AG20443 (cell line): Measurements from ENCODE around the gene IQUB.
"Not testable (repeated sequence)": the region's sequence is repeated elsewhere in the genome, so short reads cannot be mapped to it uniquely, and the experiment has no call there.

Experiments used
- DNase-seq: peaks from one replicate; pipeline ENCODE4 v3.0.0; 2012; ENCODE audit warnings: low spot score, mixed read lengths

The IQUB gene

DNA sequence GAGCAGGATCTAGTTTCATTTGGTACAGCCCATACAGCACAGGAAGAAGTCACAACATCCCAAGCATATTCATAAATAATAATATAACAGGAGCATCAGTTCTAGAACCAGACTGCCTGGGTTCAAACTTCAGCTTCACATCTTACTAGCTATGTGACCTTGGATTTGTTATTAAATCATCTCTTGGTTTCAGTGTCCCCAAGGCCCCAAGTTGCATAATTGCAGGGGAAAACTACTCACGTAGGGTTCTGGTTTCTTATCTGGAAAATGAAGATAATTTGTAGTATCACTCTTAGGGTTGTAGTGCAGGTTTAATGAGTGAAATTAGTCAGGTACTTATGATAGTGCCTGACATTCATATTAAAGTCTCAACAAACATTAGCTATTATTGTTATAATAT is 5.5 kb upstream of the IQUB start:
- no peak for DNase-seq

DNA sequence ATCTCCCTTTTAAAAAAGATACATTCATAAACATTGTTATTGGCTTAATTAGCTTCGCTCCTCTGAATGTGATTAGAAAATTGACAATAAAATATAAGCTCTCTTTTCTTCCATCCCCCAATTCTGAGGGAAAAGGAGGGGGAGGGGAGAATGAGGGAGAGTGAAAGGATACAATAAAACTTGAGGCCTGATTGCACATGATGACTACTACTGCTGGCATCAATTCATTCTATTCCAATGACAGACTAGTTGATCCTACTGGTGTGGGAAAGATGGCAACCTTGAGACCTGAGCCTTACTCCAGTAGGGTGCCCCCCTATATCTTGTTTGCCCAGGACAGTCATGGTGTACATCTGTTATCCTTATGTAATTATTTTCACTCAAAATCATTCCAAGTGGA is 4.5 kb upstream of the IQUB start:
- DNase-seq: no peak

DNA sequence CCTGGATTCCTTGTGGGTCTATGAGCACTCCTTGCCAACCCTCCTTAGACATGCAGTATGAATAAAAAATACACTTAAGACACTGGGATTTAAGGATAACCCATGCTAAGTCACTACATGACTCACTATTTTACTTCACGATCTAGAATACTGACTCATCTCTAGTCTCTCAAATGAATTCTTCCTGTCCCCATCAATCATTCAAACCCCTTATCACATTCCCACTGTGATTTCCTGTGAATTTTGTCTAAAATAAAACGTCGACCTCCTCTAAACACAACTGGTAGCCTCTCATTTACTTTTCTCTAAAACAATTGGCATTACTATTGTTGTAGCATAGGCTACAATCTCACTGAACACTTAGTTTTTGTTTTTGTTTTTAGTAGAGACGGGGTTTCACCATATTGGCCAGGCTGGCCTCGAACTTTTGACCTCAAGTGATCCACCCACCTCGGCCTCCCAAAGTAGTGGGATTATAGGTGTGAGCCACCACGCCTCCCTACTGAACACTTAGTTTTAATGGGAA is 3.9 kb upstream of the IQUB start:
- DNase-seq: peak; percentile 27

DNA sequence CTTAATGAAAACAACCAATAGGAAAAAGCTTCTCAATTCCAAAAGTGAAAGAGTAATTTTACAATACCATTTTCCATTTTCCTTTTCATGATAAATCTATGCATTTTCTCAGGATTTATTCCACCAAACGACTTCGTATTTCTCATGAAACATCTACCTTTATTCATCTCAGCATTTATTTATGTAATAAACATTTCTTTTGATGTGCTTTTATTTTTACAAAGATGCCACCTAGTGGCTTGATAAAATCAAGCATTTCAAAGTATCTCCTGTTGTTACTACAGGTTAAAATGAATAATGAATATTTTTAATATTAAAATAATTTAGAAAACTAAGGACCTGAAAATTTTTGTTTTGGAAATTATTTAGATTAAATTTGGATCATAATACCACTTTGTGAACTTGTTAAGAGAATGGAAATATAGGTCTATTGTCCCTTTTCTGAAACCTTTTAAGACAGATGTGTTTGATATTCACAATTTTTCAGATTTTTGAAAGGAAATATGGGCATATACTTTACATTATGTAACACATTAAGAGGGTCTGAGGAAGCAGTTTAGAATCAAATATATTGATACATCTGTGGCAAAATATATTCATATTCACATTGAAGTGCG is 2.7 kb upstream of the IQUB start:
- no peak for DNase-seq

DNA sequence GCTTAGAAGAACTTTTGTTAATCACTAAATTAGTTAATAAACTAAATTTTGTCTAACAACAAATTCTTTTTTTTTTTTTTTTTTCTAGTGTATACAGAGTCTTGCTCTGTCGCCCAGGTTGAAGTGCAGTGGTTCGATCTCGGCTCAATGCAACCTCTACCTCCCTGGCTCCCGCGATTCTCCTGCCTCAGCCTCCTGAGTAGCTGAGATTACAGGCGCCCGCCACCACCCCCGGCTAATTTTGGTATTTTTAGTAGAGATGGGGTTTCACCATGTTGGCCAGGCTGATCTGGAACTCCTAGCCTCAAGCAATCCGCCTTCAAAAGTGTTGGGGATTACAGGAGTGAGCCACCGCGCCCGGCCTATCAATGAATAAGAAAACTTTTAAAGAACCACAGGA is 1.1 kb upstream of the IQUB start:
- no peak for DNase-seq

DNA sequence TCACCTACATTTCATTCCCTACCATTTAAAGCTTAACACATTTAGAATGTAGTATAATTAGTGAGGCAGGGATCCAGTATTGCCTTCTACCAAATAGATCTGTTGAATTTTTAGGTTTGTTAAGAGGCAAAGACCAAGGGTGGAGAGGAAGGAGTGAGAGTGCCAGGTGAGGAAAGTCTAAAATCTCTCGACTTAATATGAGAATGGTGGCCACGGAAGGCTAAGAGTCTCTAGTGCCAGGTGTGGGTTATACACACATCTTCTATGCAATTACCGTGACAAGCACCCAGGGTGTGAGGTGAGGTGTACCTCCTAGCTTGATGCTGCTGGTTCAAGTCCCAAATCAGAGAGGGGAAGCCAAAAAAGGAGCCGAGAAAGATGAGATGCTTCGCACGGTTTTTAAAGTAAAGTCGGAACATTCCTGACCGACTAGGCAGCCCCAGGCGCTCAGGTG is 439 bp downstream of the IQUB start:
- DNase-seq: no peak

DNA sequence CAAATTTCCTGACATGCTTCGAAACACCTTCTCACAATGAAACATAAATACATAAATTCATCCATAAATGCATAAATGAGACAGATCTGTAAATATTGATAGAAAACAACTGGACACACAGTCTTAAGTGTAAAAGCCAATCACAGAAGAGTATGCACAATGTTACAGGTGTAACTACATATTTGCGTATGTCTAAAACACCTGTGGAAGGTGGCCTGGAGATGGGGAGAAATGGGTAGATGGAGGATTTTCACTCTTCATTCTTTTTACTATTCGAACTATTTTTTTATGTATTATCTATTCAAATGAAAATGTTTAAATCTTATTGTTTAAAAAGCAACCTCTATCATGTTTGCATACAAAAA is 860 bp downstream of the IQUB start:
- no peak for DNase-seq

DNA sequence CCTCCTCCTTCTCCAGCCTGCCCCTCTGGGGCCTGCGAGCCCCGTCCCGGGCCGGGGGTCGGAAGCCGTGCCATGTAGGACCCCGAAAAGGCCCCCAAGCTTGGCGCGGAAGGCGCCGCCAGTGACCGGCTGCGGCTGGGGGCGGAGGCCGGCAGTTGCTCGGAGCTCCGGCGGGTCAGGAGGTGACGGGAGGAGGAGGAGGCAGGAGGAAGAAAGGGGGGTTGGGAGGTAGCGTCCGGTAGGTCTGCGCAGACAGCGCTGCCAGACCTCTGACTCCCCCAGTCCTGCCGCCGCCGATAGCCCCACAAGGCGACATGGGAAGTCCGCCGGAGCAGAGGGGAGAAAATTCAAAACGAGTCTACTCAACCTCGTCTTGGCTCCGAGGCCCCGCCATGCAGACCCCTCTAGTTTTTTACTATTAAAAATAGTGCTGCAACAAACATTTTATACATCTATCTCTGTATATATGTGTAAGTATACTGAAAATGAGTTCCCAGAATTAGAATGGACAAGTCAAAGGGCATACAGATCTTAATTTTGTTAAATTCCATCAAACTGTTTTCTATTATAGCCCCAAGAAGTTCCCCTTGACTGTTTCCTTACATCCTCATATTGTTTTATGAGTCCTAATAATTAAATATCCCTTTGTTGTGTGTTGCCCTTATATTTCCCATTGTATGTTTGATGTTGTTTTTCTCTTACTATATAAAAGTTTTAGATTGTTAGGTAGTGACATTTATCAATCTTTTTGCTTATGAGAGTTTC is 1.4 kb downstream of the IQUB start:
- not testable (repeated sequence) for DNase-seq

DNA sequence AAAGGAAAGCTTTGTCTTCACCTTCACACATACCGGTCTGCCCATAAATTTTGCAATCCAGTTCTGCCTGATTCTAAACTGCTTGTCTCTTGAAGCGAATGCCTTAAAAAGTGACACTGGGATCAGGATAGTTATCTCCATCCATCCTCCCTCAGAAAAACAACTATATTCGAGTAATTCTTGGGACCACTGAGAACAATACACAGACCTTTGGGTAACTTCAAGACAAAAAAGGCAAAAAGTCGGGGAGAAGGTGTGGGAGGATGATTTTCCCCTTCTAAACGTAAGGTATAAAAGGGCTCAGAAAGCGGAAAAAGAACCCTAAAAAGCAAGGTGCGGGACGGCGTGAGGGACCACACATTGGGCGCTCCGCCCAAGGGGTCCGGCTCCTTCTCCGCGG is 2.1 kb downstream of the IQUB start:
- DNase-seq: not testable (repeated sequence)

DNA sequence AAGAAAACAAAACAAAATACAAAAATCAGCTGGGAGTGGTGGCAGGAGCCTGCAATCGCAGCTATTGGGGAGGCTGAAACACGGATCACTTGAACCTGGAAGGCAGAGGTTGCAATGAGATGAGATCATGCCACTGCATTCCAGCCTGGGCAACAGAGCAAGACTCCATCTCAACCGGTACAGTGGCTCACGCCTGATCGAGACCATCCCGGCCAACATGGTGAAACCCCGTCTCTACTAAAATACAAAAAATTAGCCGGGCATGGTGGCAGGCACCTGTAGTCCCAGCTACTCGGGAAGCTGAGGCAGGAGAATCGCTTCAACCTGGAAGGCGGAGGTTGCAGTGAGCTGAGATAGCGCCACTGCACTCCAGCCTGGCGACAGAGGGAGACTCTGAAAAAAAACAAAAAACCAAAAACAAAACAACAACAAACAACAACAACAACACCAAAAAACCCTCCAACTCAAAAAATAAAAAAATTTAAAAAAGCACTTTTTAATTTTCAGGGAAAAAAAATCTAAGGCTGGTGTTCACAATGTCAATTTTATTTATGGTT is 4.3 kb downstream of the IQUB start:
- not testable (repeated sequence) for DNase-seq

DNA sequence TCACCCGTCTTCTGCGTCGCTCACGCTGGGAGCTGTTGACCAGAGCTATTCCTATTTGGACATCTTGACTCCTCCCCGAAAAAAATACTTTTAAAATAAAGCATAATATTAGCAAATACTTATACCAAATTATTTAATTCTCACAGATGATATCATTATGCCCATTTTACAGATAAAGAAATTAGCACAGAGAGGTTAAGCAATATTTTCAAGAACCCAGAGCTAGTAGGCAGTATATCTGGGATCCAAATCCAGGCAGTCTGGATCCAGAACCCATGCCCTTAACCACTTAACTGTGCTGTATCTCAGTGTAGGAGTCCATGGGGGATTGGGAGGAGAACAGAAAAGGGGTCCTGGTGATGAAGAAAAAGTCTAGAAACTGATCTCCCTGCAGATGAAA is 6.1 kb downstream of the IQUB start:
- no peak for DNase-seq

DNA sequence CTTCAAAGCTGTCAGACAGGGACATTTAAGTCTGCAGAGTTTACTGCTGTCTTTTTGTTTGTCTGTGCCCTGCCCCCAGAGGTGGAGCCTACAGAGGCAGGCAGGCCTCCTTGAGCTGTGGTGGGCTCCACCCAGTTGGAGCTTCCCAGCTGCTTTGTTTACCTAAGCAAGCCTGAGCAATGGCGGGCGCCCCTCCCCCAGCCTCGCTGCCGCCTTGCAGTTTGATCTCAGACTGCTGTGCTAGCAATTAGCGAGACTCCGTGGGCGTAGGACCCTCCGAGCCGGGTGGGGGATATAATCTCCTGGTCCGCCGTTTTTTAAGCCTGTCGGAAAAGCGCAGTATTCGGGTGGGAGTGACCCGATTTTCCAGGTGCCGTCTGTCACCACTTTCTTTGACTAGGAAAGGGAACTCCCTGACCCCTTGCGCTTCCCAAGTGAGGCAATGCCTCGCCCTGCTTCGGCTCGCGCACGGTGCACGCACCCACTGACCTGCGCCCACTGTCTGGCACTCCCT is 6.6 kb downstream of the IQUB start:
- DNase-seq: not testable (repeated sequence)

DNA sequence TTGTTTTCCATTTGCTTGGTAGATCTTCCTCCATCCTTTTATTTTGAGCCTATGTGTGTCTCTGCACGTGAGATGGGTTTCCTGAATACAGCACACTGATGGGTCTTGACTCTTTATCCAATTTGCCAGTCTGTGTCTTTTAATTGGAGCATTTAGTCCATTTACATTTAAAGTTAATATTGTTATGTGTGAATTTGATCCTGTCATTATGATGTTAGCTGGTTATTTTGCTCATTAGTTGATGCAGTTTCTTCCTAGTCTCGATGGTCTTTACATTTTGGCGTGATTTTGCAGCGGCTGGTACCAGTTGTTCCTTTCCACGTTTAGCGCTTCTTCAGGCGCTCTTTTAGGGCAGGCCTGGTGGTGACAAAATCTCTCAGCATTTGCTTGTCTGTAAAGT is 7.9 kb downstream of the IQUB start:
- DNase-seq: not testable (repeated sequence)

DNA sequence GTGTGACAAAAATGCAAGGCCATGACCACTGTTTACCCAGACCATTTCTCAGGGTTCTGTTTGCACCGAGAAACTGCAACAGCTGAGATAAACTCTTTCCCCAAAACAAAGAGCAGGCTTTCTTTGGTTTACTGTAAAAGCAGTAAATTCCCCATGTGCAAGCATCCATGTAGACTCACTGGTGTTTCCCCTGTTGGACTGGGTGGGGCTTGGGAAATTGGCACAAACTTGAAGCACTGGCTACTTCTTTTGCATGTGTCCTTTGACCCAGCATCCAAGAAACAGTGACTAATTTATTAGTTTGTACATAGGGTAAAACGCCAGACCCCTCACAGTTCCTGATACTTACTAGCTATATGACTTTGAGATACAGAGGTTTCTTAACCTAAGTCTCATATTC is 12.3 kb downstream of the IQUB start:
- DNase-seq: no peak

DNA sequence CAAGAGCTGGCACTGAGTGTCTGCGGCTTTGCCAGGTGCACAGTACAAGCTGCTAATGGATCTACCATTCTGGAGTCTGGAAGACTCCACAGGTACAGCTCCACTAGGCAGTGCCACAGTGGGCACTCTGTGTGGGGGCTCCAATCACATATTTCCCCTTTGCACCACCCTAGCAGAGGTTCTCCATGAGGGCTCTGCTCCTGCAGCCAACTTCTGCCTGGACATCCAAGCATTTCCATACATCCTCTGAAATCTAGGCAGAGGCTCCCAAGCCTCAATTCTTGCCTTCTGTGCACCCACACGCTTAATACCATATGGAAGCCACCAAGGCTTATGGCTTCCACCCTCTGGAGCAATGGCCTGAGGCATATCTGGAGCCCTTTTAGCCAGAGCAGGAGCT is 29.2 kb downstream of the IQUB start:
- DNase-seq: no peak

DNA sequence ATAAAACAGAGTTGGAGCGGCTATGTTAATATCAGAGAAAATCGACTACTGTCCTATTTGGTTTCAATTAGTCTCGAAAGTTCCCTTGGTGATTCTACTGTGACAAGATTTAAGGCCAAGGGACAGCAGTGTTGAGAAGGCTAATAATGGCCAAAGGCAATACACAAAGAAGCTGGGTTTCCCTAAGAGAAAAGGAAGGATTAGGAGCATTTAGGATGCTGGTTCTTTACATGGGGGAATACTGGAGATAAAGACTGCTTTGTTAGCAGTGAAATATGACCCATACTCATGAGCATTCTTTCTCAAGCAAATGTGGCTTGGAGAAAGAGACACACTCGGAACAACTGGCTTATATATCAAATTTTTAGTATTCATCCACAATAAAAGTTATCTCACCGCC is 32.2 kb downstream of the IQUB start:
- DNase-seq: no peak

DNA sequence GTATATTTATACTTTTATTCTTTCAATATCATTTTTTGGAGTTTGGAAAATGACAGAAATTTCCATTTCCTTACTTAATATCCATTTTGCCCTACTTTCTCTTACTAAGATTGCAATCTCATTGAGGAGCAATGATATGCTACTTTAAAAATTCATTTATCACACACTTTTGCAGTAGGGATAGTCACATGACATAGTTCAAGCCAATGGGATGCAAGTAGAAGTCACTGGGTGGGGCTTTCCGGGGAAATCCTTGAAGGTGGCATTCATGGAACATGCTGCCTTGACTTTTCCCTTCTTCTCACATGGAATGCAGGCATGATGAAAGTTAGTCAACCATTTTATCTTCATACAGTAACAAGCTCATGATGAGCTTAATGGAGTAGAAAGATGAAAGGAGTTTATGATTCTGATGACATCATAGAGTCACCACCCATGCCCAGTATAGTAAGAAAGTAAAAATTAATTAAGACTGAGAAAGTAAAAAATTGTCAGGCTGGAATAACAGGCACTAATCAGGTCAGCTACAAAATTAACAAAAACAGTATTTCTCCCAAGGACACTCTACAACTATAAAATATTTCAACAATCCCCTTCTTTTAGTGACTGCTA is 33.4 kb downstream of the IQUB start:
- DNase-seq: no peak

DNA sequence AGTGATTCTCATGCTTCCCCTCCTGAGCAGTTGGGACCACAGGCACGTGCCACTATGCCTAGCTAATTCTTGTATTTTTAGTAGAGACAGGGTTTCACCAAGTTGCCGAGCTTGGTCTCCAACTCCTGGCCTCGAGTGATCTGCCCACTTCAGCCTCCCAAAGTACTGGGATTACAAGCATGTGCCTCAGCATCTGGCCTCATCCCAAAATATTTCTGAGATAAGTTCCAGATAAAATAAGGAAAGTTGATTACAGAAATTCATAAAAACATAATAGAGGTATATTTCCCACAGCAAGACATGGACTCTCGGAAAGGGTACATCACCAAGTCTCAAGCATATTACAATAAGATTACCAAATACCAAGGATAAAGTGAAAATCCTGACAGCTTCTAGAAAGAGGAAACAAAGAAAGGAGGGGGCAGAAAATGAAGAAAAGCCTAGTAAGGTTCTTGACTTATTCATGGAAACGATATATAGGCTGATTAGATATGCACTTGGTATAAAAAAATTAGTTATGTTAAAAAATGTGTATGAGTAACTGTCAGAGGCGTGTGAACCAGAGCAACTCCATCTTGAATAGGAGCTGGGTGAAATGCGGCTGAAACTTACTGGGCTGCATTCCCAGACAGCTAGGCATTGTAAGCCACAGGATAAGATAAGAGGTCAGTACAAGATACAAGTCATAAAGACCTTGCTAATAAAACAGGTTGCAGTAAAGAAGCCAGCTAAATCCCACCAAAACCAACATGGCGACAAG is 35.0 kb downstream of the IQUB start:
- no peak for DNase-seq

DNA sequence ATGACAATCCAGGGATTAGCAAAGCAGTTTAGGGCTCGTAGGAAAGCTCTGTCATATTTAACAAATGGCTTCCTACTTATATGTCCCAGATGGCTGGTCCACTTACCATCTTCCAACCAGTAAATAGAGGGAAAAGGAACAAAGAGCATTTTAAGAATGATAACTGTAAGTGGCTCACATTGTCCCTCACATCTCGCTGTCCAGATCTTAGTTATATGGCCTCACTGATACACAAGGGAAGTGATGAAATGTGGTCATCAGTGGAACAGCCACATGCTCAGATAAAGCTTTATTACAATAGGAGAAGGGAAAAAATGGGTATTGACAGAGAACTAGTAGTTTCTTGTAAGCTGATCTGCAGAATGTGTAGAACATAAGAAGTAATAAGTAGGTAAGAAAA is 35.8 kb downstream of the IQUB start:
- no peak for DNase-seq

DNA sequence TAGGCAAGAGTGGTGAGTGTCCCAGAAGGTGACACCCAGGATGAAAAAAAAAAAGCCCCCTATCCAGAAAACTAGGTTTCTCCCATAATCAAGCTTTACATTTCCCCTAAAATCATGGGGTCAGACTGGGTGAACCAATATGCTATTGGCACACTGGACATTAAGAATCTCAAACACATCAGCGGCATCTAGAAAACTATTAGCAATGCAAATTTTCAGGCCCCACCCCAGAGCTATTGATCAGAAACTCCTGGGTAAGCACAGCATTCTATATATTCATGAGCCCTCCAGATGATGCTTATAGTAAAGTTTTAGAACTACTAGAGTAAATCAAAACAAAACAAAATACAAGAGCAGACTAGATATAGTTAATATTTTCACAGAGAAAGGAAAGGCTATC is 36.4 kb downstream of the IQUB start:
- DNase-seq: no peak

DNA sequence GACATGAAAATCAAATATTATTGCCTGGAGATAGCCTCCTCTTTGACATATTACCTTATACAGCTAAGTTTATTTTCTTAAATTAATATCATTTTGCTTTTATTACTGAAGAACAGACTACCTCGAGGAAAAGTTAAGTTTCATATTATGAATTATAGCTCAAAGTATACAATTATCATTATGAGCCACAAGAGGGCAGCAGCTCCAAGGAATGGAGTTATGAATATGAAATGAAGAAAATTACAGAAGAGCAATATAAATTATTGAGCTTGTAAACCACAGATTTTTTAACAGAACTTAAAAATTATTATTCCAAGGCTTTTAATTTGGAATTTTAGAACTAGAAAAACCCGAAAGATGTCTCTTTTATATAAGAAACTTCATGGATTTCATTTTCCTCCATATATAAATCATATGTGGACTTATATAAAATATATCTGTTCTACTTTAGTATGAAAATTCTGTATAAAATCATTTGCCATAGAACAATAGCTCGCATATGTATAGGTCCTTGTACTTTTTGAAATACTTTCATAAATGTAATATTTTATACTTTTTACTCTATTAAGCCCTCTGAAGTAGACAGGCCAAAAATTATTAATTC is 40.1 kb downstream of the IQUB start:
- peak; percentile 29 for DNase-seq

DNA sequence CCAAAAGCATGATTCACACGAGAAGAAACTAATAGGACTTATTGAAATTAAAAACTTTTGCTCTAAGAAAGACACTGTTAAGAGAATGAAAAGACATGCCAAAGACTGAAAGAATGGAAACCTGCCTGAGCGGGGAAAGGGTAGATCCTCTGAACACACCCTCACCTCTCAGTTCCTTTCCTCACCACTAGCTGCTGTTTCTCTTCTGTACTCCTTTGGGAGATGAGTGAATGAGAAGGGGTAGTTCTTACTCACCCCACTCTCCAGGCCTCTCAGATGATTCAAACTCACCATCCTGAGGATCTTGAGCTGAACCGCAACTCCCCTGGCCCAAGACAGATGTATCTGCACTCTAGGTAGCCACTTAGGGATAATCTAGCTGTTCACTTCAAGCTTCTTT is 41.9 kb downstream of the IQUB start:
- no peak for DNase-seq
